HepG2 (cell line): Measurements from ENCODE around the gene KIFC1. TPM values are rescaled to one million over a fixed set of nuclear protein-coding genes. Genes with fewer than 3 reads are reported as not detected.
A peak's percentile ranks its signal among the peaks of the same experiment; 100 is the strongest.

Experiments
- ASH2L ChIP-seq: fragments of 300-600, 200-600 bp; sonication (generic); IDR thresholded peaks from 2 replicates; pipeline ENCODE4 v1.7.0; 2017; ENCODE audit warnings: low read depth, mild to moderate bottlenecking, moderate library complexity, mixed read lengths, low read length; ENCODE audit not compliant: insufficient read length
- DRAP1 ChIP-seq: IDR thresholded peaks from 2 replicates; pipeline ENCODE4 v1.6.1; 2016; ENCODE audit warnings: missing genetic modification reagents, missing compliant biosample characterization
- GATA4 ChIP-seq: sonication (generic); IDR thresholded peaks from 2 replicates; pipeline ENCODE4 v1.6.1; 2016; ENCODE audit warnings: antibody characterized with exemption, low read depth, borderline replicate concordance
- GPBP1L1 ChIP-seq: sonication (generic); formaldehyde crosslinking; IDR thresholded peaks from 2 replicates; pipeline ENCODE4 v1.5.0; 2020; ENCODE audit warnings: mild to moderate bottlenecking, missing genetic modification reagents
- KDM5B ChIP-seq: sonication (generic); formaldehyde crosslinking; IDR thresholded peaks from 2 replicates; pipeline ENCODE4 v1.4.0; 2020; ENCODE audit warnings: missing genetic modification reagents, mild to moderate bottlenecking, borderline replicate concordance
- MAF1 ChIP-seq: sonication (generic); formaldehyde crosslinking; IDR thresholded peaks from 2 replicates; pipeline ENCODE4 v1.5.0; 2020; ENCODE audit warnings: missing genetic modification reagents, borderline replicate concordance
- NAIF1 ChIP-seq: sonication (generic); formaldehyde crosslinking; IDR thresholded peaks from 2 replicates; pipeline ENCODE4 v1.5.0; 2020; ENCODE audit warnings: mild to moderate bottlenecking, missing genetic modification reagents, borderline replicate concordance
- NFE2L2 ChIP-seq: fragments of 150-350 bp; IDR thresholded peaks from 2 replicates; pipeline ENCODE4 v1.6.1; 2014; ENCODE audit warnings: low read length
- PRMT3 ChIP-seq: sonication (generic); formaldehyde crosslinking; IDR thresholded peaks from 2 replicates; pipeline ENCODE4 v1.8.1; 2022; ENCODE audit warnings: low read depth, mild to moderate bottlenecking, moderate library complexity, missing genetic modification reagents, borderline replicate concordance
- STAG1 ChIP-seq: sonication (generic); formaldehyde crosslinking; IDR thresholded peaks from 2 replicates; pipeline ENCODE4 v1.4.0; 2020; ENCODE audit warnings: missing genetic modification reagents
- UBTF ChIP-seq: sonication (generic); formaldehyde crosslinking; IDR thresholded peaks from 2 replicates; pipeline ENCODE4 v1.4.0; 2020; ENCODE audit warnings: mild to moderate bottlenecking, missing genetic modification reagents
- ZFP37 ChIP-seq: sonication (generic); formaldehyde crosslinking; IDR thresholded peaks from 2 replicates; pipeline ENCODE4 v1.4.0; 2020; ENCODE audit warnings: missing genetic modification reagents, borderline replicate concordance
- ZMYM4 ChIP-seq: sonication (generic); formaldehyde crosslinking; IDR thresholded peaks from 2 replicates; pipeline ENCODE4 v1.8.1; 2023; ENCODE audit warnings: mild to moderate bottlenecking, missing genetic modification reagents
- ZNF143 ChIP-seq: sonication (generic); formaldehyde crosslinking; IDR thresholded peaks from 2 replicates; pipeline ENCODE4 v1.4.0; 2020; ENCODE audit warnings: missing genetic modification reagents
- ZNF225 ChIP-seq: sonication (generic); formaldehyde crosslinking; IDR thresholded peaks from 2 replicates; pipeline ENCODE4 v1.4.0; 2020; ENCODE audit warnings: mild to moderate bottlenecking, missing genetic modification reagents
- ZNF414 ChIP-seq: sonication (generic); formaldehyde crosslinking; IDR thresholded peaks from 2 replicates; pipeline ENCODE4 v1.5.0; 2020; ENCODE audit warnings: missing genetic modification reagents
- ZNF510 ChIP-seq: sonication (generic); formaldehyde crosslinking; IDR thresholded peaks from 2 replicates; pipeline ENCODE4 v1.4.0; 2020; ENCODE audit warnings: low read depth, mild to moderate bottlenecking, missing genetic modification reagents
- ZNF572 ChIP-seq: sonication (generic); formaldehyde crosslinking; IDR thresholded peaks from 2 replicates; pipeline ENCODE4 v1.5.1; 2020; ENCODE audit warnings: mild to moderate bottlenecking, missing genetic modification reagents
- ZNF687 ChIP-seq: sonication (generic); formaldehyde crosslinking; IDR thresholded peaks from 2 replicates; pipeline ENCODE4 v1.5.1; 2020; ENCODE audit warnings: mild to moderate bottlenecking, missing genetic modification reagents, moderate library complexity
- polyA plus RNA-seq, 8 experiments: library from polyadenylated mRNA; depleted of rRNA in 3 of 8; stranded (reverse) in 7 of 8; unstranded in 1 of 8; fragments of >200 nt; fragmentation: Illumina TruSeq in 4 of 8; extraction: Trizol in 4 of 8; gene quantifications; 2 replicates each; pipeline versions ENCODE4 v1.2.1 to v1.2.3, GENCODE V29; 2011 to 2016; ENCODE audit warnings: low read depth in 4 of 8, missing spikeins in 1 of 8, mixed read lengths in 1 of 8; ENCODE audit not compliant: insufficient read depth in 1 of 8
- total RNA-seq, 5 experiments: library from RNA; depleted of rRNA; stranded (reverse); fragments of >200 nt; fragmentation: Illumina TruSeq; extraction: Trizol; gene quantifications; 2 replicates each; pipeline ENCODE4 v1.2.3, GENCODE V29; 2016; ENCODE audit warnings: low read depth in 1 of 5

KIFC1 gene
- total and polyA plus RNA-seq, 2 of the 13 experiments (the other 11 are each of a cell fraction or from before 2014, with no cell fraction given), result 25.0 to 45.5 TPM

- peak; percentile 91 for TF ChIP-seq ZNF687 (CRISPR knock-in tag)
- peak; percentile 82; the same call in 1 of the 2 replicates for TF ChIP-seq ZNF414 (CRISPR knock-in tag)
- TF ChIP-seq NFE2L2, result no peak
- no peak for TF ChIP-seq GATA4
- peak; percentile 28; the same call in 1 of the 2 replicates for TF ChIP-seq DRAP1
- no peak for TF ChIP-seq ZNF143 (CRISPR knock-in tag)
- peak; percentile 56; the same call in 1 of the 2 replicates for TF ChIP-seq ZMYM4 (CRISPR knock-in tag)
- TF ChIP-seq ZNF572 (CRISPR knock-in tag), result no peak
- peak; percentile 53; the same call in 1 of the 2 replicates for TF ChIP-seq ZNF225 (CRISPR knock-in tag)
- 0 out of 2 replicates have a peak, but pooled peaks have one; percentile 77 for TF ChIP-seq ZFP37
- TF ChIP-seq UBTF (CRISPR knock-in tag), result peak; percentile 58
- no peak for TF ChIP-seq NAIF1
- TF ChIP-seq PRMT3 (CRISPR knock-in tag), result no peak
- TF ChIP-seq KDM5B (CRISPR knock-in tag), result peak; percentile 59; the same call in 1 of the 2 replicates
- TF ChIP-seq GPBP1L1 (CRISPR knock-in tag), result no peak
- peak; percentile 62 for TF ChIP-seq STAG1
- peak; percentile 40 for TF ChIP-seq ASH2L
- TF ChIP-seq ZNF510 (CRISPR knock-in tag), result 0 out of 2 replicates have a peak, but pooled peaks have one; percentile 63
- 0 out of 2 replicates have a peak, but pooled peaks have one; percentile 20 for TF ChIP-seq MAF1 (CRISPR knock-in tag)
Measured at GRCh38 chr6:33425668-33426577, 34.3 kb downstream of the KIFC1 start (continued).
